ENCODE measurements around the gene GREB1.
A peak's percentile ranks its signal among the peaks of the same experiment; 100 is the strongest.

GREB1 gene

DNA sequence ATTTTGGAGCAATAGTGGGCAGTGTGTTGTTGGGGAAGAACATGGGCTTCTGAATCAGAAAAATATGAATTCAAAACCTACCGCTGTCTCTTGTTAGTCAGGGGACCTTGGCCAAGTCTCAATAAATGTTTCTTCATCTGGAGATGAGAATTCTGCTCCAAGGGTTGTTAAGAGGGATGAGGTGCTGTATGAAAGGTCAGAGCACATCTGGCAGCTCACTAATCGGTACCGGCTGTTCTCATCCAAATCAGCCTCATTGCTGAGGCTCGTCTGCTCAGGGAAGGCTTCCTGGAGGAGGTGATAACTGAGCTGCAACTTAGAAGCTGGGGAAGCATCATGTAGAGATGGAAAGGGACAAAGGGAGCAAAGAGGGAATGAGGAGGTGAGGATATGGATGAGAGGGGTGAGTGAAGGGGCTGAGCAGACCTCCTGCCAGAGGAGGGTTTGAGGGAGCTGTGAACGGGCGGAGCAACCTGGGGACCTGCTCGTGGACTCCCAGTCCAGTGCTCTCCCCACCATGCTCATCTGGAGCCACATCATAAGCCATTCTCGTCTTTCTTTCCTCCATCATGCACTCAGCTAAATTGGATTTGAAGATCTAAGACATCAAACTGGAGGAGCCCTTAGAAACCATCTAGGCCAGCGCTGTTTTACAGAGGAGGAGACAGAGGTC is 47.4 kb downstream of the GREB1 start:
- no peak for DNase-seq

DNA sequence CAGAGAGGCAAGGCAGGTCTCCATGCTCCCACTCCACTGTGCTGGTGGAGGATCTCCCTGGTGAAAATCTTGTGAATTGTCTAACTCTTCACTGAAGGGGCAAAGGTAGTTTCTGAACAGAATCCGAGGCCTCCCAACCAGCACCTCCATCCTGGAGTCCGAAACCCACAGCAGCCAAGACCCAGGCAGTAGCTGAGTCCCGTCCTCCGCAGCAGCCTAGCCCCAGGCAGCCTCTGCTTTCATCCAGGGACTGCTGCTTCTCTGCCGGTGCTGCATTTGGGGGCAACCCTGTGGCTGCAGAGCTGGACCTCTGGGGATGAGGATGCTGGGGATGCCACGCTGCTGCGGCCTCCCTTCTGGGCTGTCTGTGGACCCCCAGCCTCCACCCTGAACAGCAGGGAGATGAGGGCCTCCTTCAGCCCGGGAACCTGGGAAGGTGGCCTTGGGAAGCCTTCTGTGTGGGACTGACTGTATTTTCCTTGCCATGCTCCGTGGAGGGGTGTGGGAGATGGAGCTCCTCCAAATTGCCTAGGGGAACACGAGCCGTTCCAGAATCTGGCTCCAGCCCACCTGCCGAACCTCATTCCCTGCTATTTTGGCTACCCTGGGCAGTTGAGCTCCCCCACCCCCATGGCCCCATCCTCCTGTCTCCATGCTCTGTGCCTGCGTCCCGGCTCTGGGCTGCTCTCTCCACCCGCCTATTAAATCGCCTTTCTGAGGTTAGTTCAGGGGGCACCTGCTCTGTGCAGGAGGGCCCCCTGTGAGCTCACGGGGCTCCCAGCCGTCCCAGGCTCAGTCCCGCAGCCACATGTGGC is 48.2 kb downstream of the GREB1 start:
- no peak for DNase-seq

DNA sequence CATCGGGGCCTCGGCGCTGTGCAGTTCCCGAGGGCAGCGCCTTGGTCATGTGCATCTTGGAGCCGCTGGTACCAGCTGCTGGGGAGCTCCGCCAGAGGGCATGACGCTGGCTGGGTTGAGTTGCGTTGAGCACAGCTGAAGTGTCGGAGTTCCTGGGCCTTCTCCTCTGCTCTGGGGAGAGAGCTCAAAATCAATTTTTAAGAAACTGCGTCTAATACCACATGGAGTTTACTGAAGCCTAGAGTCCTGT is 48.7 kb downstream of the GREB1 start:
- no peak for DNase-seq

DNA sequence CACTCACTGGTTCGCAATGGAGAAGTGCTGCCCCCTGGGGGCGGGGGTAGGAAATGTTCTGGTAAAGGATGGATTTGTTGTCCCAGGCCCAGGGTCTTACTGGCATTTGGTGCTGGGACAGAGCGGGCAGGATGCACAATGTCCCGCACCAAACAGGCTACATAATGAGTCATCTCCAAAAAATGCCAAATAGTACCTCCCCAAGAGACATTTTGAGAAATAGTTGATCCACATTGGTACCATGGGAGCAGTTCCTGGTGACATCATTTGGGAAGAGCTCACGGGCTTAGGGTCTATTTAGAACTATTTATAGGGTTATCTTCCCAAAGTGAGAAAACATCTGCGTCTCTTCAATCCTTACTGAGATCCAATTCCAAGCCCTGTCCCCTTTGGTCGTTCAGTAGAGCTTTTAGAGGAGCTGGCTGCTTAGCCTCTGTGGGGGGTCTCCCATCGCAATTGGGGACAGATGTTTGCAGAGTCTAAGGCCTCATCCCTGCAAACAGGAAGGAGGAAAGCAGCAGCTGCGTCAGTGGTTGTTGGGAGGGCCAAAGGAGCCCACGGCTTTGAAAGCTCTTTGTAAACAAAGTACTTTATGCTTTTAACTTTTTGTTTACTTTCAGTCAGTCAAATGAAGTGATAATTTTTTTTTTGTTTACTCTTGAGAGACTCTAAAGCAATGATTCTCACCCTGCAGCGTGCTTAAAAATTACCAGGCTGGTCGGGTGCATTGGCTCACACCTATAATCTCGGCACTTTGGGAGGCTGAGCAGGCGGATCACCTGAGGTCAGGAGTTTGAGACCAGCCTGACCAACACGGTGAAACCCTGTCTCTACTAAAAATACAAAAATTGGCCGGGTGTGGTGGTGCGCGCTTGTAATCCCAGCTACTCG is 49.3 kb downstream of the GREB1 start:
- peak in 1 of 2 experiments; percentile 18 for DNase-seq

DNA sequence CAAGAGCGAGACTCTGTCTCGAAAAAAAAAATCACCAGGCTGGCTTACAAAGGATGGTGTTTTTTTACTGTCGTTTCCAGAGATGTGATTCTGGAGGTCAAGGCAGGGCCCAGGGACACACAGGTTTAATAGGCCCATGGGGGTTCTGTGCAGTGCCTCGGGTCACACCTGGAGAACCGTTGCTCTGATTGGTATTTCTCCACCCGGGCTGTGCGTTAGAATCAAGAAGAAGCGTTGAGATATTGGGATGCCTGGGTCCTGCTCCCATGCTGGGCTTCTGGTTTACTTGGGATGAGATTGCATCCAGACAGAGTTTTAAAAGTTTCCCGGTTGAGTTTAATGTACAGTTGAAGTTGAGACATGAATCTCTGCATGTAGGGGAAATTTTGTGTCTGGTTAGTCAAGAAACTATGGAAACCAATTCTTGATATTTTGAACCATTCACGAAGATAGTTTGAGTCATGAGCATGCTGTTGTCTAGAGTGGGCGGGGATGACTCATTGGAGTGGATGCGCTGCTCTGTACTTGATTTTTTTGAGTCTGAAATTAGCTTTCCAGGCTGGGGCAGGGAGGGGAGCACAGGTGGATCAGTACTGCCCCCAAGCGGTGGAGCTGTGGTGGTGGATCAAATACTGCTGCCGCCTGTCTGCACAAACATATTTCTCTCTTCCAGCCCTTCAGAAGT is 50.1 kb downstream of the GREB1 start:
- peak in 1 of 2 experiments; percentile 3 for DNase-seq

DNA sequence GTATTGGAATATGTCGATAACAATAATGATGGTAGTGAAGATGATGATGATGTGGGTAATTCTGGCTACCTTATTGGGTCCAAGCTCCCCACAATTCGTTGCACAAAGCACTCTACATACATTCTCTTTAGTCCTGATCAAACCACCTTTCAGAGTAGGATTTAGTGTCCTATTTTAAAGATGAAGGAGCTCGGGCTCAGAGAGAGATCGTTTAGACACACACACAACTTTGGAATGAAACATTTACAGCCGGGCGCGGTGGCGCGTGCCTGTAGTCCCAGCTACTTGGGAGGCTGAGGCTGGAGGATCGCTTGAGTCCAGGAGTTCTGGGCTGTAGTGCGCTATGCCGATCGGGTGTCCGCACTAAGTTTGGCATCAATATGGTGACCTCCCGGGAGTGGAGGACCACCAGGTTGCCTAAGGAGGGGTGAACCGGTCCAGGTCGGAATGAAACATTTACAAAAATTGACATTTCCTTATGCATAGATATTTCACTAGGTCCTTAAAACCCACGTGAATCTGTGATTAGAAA is 50.7 kb downstream of the GREB1 start:
- DNase-seq: no peak

DNA sequence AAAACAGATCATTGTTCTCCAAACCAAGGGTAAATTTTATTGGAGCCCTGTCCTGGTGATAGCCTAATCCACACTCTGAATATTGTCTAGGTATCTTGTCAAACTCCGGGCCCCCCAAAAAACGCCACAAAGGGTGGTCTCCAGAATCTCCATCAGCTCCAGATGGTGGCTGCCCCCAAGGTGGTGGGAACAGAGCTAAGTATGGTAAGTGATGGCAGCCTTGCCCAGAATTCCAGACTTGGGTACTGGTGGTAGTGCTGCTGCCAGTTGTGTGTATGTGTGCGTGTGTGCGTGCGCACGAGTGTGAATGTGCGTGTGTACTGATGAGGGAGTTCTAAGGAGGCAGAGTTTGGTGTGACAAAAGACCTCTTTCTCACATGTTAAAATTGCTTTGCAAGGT is 51.2 kb downstream of the GREB1 start:
- DNase-seq: no peak

DNA sequence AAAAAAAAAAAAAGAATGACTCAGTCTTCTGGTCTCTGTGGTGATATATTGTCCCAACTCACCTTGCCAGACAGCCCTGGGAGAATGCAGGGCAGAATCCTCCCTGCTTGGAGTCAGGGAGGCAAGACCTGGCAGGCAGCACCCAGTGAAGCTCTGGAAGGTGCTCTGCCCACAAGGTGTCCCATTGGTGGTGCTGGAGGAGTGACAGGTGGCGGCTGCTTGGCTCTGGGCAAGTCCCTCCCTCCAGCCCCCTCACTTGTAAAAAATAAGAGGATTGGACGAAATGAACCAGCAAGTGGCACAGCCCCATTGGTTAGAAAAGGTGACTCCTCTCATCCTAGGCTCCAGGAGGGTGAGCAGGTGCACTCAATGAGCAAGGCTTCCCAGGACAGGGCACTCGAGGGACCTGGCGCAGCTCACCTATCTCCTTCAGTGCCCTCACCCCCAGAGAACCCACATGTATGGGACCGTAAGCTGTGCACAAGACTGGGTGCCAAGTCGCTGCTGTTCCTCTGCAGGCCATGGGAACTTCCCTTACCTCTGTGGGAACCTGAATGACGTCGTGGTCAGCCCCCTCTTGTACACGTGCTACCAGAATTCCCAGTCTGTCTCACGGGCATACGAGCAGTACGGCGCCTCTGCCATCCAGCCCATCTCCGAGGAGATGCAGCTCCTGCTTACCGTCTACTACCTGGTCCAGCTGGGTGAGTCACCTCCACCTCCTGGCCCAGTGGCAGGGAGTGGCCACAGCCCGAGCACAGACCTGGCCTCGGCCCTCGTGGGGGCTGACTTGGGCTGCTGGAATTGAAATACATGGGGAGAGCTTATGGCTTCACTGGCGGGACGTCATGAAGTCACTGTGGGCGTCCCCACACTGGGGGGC is 54.6 kb downstream of the GREB1 start:
- DNase-seq: no peak

DNA sequence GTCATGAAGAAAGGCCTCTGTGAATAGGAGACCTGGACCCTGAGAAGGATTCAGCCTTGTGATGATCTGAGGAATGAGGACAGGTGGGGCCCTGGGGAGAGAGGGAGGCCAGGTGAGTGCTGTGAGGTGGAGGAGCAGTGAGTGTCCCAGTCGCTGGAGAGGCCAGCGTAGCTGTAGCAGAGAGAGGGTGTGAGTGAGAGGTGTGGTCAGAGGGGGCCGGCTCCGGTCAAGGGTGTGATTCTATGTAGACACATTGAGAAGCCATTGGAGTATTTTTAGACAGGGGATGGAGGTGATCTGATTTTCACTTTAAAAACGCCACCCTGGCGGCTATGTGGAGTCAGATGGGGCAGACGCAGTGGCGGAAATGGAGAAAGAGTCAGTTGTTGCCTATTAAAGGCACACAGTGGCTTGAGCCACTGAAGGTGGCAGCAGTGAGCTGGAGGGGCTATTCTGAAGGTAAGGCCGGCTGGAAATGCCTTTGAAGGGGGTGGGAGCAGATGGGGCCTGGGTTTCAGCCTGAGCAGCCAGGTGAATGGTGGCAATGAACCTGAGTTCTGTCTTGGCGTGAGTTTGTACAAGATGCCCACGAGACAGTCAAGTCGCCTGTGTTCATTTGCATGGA is 55.6 kb downstream of the GREB1 start:
- DNase-seq: no peak

DNA sequence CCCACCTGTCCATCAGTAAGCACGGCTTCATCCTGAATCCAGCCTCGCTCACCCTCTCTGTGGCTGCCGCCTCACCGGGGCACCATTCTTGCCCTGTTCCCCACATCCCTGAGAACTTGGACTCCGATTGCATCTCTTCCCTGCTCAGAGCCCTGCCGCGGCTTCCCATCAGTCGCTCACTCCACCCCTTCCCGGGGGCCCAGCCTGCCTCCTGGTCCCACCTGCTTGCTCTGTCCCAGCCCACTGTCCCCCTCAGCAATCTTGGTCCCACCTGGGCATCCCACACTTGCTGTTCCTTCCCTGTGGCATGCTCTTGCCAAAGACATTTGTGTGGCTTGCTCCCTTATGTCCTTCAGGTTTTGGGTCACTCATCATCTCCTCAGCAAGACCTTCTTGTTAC is 56.3 kb downstream of the GREB1 start:
- DNase-seq: no peak

DNA sequence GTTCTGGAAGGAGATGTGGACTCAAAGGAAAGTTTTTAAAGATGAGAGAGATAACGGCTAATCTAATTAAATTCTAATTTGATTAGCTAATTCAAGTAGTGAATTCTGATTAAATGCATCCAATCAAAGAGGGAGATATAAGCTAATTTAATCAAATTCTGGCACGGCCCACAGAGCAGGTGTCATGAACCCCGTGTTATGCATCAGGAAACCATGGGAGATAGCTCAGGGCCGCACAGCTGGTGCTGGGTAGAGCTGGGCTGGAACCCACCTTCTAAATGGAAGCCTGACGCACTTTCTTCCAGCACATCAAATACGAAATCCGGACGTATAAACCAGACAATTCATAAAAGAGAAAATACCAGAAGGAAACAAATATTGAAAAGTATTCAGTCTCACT is 57.2 kb downstream of the GREB1 start:
- no peak for DNase-seq

DNA sequence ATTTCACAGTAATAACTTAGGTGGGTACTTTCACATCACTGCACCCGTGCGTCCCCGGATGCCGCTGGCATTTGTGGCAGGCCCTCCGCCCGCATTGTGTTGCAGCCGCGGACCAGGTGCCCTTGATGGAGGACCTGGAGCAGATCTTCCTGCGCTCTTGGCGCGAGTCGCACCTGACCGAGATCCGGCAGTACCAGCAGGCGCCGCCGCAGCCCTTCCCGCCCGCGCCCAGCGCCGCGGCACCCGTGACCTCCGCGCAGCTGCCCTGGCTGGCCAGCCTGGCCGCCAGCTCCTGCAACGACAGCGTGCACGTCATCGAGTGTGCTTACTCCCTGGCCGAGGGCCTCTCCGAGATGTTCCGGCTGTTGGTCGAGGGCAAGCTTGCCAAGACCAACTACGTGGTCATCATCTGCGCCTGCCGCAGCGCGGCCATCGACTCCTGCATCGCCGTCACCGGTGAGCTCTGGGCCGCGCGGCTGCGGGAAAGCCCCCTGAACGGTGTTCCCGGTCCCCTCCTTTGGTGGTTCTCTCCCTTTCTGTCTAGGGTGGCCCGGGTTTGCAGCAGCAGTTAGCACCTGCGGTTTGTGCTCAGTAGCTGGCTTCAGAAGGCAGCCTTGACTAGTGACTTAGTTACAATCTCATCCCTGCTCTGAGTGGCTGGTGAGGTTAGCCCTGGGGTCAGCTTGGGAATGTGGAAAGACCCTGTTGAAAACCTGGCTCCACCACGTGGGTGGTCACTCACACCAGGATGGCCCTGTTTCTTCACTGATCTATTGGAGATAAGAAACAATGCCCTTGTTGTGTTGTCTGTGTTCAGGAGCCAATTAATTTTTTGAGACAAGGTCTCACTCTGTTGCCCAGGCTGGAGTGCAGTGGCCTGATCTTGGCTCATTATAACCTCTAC is 59.1 kb downstream of the GREB1 start:
- DNase-seq: no peak

DNA sequence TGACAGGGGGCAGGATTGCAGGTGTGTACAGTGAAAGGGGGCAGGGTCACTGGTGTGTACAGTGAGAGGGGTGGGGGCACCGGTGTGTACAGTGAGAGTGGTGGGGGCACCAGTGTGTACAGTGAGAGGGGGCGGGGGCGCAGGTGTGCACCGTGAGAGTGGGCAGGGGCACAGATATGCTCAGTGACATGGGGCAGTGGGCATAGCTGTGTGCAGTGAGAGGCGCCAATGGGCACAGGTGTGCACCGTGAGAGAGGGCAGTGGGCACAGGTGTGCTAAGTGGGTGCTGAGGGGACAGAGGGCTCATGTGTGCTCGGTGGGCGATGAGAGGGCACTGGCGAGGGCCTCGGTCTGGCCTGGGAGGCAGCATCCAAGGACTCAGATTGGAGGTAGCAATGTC is 63.0 kb downstream of the GREB1 start:
- DNase-seq: no peak

DNA sequence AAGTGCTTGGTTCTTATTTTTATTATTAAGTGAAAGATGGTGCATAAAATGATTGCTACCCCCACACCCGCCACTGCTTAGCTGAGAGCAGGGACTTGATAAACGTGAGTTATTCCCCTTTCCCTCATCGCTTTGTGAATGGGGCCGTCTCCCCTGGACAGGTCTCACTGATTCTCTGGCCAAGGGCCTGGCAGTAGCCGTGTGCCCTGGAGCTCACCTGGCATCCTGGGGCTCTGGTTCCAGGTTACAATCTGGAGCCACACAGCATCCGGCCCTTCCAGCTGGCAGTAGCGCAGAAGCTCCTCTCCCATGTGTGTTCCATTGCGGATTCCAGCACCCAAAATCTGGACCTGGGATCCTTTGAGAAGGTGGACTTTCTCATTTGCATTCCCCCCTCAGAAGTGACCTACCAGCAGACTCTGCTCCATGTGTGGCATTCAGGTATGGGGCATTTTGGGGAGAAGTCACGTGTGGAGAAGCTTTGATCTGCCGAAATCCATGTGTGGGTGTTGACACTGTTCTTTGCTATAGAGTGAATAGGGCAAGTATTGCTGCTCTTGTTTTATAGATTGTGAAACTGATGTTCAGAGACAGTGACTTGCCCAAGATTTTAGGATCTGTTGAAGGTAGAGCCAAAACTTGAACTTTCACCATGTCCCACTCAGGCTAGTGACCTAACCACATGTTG is 63.8 kb downstream of the GREB1 start:
- no peak for DNase-seq

DNA sequence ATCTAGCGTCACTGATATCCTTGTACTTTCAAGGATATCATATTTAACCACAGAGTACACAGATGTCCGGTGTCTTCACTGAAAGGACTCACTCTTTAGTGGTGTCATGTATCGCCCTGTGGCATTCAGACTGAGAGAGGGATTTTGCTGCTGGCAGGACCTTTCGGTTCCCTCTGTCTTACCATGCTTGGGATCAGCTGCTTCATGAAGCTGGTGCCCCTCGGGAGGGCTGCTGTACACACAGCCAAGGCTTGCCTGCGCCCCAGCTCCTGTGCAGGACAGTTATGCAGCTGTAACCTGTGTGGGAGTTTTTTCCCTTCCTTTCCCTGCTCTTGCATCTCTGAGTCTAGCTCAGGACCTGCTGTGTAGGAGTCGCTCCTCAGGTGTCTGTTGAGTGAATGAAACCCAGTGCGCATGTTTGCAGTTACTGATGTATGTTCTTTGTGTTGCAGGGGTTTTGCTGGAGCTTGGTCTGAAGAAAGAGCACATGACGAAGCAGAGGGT is 64.4 kb downstream of the GREB1 start:
- no peak for DNase-seq

DNA sequence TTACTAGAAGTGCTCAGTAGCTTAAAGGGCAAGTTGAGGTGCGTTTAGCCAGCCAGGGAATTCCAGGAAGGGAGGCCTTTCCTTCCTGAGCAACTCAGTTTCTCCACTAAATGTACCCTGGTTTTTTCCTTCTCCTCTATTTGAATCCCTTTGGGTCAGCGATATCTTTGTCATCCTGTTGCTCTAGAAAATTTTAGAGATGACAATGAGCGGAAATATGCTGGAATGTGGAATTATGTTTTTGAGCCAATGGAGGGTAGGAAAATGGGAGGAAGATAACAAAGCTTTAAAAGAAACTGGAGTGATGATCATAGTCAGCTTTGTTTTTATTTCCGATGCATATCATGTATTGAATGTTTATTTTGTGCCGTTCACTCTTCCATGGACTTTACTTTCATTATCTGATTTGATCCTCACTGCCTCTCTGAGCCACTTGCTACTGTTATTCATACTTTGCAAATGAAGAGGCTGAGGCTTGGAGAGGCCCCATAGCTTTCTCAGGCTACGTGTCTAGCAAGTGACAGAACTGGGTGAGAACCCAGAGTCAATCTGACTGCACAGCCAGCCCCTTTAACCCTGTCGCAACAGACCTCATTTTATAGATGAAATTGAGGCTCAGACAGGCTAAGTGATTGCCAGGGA is 68.8 kb downstream of the GREB1 start:
- no peak for DNase-seq

DNA sequence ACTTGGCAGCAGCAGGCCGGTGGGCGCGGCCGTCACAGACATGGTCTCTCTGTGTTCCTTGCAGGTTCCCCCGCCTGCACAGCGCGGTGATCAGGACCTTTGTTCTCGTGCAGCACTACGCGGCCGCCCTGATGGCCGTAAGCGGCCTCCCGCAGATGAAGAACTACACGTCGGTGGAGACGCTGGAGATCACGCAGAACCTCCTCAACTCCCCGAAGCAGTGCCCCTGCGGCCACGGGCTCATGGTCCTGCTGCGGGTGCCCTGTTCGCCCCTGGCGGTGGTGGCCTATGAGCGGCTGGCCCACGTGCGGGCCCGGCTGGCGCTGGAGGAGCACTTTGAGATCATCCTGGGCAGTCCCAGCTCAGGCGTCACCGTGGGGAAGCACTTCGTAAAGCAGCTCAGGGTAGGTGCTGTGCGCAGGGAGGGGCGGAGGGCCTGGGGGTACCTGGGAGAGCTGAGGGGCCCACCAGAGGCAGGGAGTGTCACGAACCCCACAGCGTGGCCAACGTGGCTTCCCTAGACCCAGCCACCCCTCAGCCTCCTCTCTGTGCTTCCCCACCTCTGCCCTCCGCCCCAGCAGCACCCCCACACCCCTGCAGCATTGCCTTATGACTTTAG is 76.9 kb downstream of the GREB1 start:
- DNase-seq: no peak

DNA sequence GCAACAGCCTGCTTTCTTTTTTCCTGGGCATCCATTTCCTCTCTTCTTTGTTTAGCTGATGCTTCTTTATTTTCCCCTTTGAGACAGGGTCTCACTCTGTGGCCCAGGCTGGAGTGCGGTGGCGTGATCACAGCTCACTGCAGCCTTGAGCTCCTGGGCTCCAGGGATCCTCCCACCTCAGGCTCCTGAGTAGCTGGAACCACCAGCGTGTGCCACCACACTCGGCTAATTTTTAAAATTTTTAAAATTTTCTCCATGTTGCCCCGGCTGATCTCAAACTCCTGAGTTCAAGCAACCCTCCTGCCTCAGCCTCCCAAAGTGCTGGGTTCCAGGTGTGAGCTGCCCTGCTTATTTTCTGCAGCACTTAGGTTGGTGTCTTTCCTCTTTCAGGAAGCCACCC is 77.4 kb downstream of the GREB1 start:
- DNase-seq: no peak

Data from NCI-H1930 (cell line).